Measurements from ENCODE around the gene EIF2AK2. TPM values are rescaled to one million over a fixed set of nuclear protein-coding genes. Genes with fewer than 3 reads are reported as not detected.

EIF2AK2 gene
- total RNA-seq, 2 donors from 2014 or later, result 30.1 to 42.9 TPM

- peak overlapping the region; percentile 96 for H3K27ac Mint-ChIP-seq
- peaks cover 14 to 19% of the 10 kb centered on the region in 2 donors for H3K36me3 Mint-ChIP-seq (ENCODE audit: insufficient read depth in 2 of 2)
- ATAC-seq (replicated peaks in 1 of 2), result no peak
- peaks cover 34% of the 10 kb centered on the region for H3K4me1 Mint-ChIP-seq (ENCODE audit: low read depth)
- peaks cover 0 to 2% of the 10 kb centered on the region in 2 donors for H3K9me3 Mint-ChIP-seq
- H3K4me3 Mint-ChIP-seq, result peak overlapping the region; percentile 7 to 97
- H3K27me3 Mint-ChIP-seq (ENCODE audit: low read depth), result no peaks in the 10 kb centered on the region
- no peak for DNase-seq
These were observed 2.0 kb downstream of the EIF2AK2 start for GRCh38 chr2:37154785-37155184.

GRCh38 chr2:37153224-37153623 lies 3.6 kb downstream of the EIF2AK2 start:
- Mint-ChIP-seq H3K4me1 (ENCODE audit: low read depth) (peaks cover 36% of the 10 kb centered on the region), H3K27me3 (ENCODE audit: low read depth) (no peaks in the 10 kb centered on the region), H3K36me3 (ENCODE audit: insufficient read depth in 2 of 2) (peaks cover 17 to 23% of the 10 kb centered on the region in 2 donors), H3K9me3 (peaks cover 0 to 2% of the 10 kb centered on the region in 2 donors), H3K27ac (peak overlapping the region; percentile 31), H3K4me3 (no peak overlapping the region)
- DNase-seq (no peak), ATAC-seq (replicated peaks in 1 of 2) (no peak)

GRCh38 chr2:37149626-37150322 lies 7.0 kb downstream of the EIF2AK2 start:
- Mint-ChIP-seq H3K27me3 (ENCODE audit: low read depth) (no peaks in the 10 kb centered on the region), H3K4me1 (ENCODE audit: low read depth) (peaks cover 12% of the 10 kb centered on the region), H3K9me3 (no peaks in the 10 kb centered on the region), H3K27ac (peak overlapping the region; percentile 62), H3K4me3 (peak overlapping the region; percentile 24 to 82), H3K36me3 (ENCODE audit: insufficient read depth in 2 of 2) (peaks cover 12 to 19% of the 10 kb centered on the region in 2 donors)
- DNase-seq, result no peak
- peak; percentile 29 to 91 for ATAC-seq (replicated peaks in 1 of 2)

GRCh38 chr2:37148325-37148724 lies 8.5 kb downstream of the EIF2AK2 start:
- no peaks in the 10 kb centered on the region for H3K9me3 Mint-ChIP-seq
- H3K27me3 Mint-ChIP-seq (ENCODE audit: low read depth), result no peaks in the 10 kb centered on the region
- H3K4me3 Mint-ChIP-seq, result no peak overlapping the region
- no peak overlapping the region for H3K27ac Mint-ChIP-seq
- ATAC-seq (replicated peaks in 1 of 2), result no peak
- no peak for DNase-seq
- H3K36me3 Mint-ChIP-seq (ENCODE audit: insufficient read depth in 2 of 2), result peaks cover 10 to 12% of the 10 kb centered on the region in 2 donors
- peaks cover 10% of the 10 kb centered on the region for H3K4me1 Mint-ChIP-seq (ENCODE audit: low read depth)

- H3K27me3 Mint-ChIP-seq (ENCODE audit: low read depth), result no peaks in the 10 kb centered on the region
- DNase-seq, result no peak
- ATAC-seq (replicated peaks in 1 of 2), result no peak
- no peaks in the 10 kb centered on the region for H3K9me3 Mint-ChIP-seq
- H3K36me3 Mint-ChIP-seq (ENCODE audit: insufficient read depth in 2 of 2), result peaks cover 6 to 10% of the 10 kb centered on the region in 2 donors
- H3K4me1 Mint-ChIP-seq (ENCODE audit: low read depth), result peaks cover 6% of the 10 kb centered on the region
- no peak overlapping the region for H3K27ac Mint-ChIP-seq
- H3K4me3 Mint-ChIP-seq, result no peak overlapping the region
These were observed 10.7 kb downstream of the EIF2AK2 start for GRCh38 chr2:37146062-37146461.

- Mint-ChIP-seq H3K9me3 (no peaks in the 10 kb centered on the region), H3K36me3 (ENCODE audit: insufficient read depth in 2 of 2) (peaks cover 6 to 13% of the 10 kb centered on the region in 2 donors), H3K27me3 (ENCODE audit: low read depth) (no peaks in the 10 kb centered on the region), H3K4me1 (ENCODE audit: low read depth) (no peaks in the 10 kb centered on the region), H3K27ac (no peak overlapping the region), H3K4me3 (no peak overlapping the region)
- ATAC-seq (replicated peaks in 1 of 2), result no peak
- no peak for DNase-seq
These were observed 12.8 kb downstream of the EIF2AK2 start for GRCh38 chr2:37143974-37144373.

- no peak for ATAC-seq (replicated peaks in 1 of 2)
- peaks cover 5 to 7% of the 10 kb centered on the region in 2 donors for H3K36me3 Mint-ChIP-seq (ENCODE audit: insufficient read depth in 2 of 2)
- no peak for DNase-seq
- no peaks in the 10 kb centered on the region for H3K4me1 Mint-ChIP-seq (ENCODE audit: low read depth)
- no peak overlapping the region for H3K27ac Mint-ChIP-seq
- H3K27me3 Mint-ChIP-seq (ENCODE audit: low read depth), result no peaks in the 10 kb centered on the region
- H3K9me3 Mint-ChIP-seq, result no peaks in the 10 kb centered on the region
- H3K4me3 Mint-ChIP-seq, result no peak overlapping the region
These were observed 14.2 kb downstream of the EIF2AK2 start for GRCh38 chr2:37142546-37142945.

- H3K27me3 Mint-ChIP-seq (ENCODE audit: low read depth), result no peaks in the 10 kb centered on the region
- peaks cover 0 to 3% of the 10 kb centered on the region in 2 donors for H3K9me3 Mint-ChIP-seq
- H3K4me3 Mint-ChIP-seq, result no peak overlapping the region
- H3K27ac Mint-ChIP-seq, result no peak overlapping the region
- no peaks in the 10 kb centered on the region for H3K4me1 Mint-ChIP-seq (ENCODE audit: low read depth)
- ATAC-seq (replicated peaks in 1 of 2) (no peak), DNase-seq (no peak)
- peaks cover 20 to 38% of the 10 kb centered on the region in 2 donors for H3K36me3 Mint-ChIP-seq (ENCODE audit: insufficient read depth in 2 of 2)
These were observed 23.9 kb downstream of the EIF2AK2 start for GRCh38 chr2:37132914-37133313.

GRCh38 chr2:37125416-37125815 lies 31.4 kb downstream of the EIF2AK2 start:
- H3K27me3 Mint-ChIP-seq (ENCODE audit: low read depth), result no peaks in the 10 kb centered on the region
- DNase-seq, result no peak
- H3K27ac Mint-ChIP-seq, result peak overlapping the region; percentile 27
- peaks cover 0 to 3% of the 10 kb centered on the region in 2 donors for H3K9me3 Mint-ChIP-seq
- H3K36me3 Mint-ChIP-seq (ENCODE audit: insufficient read depth in 2 of 2), result peaks cover 9 to 18% of the 10 kb centered on the region in 2 donors
- no peak for ATAC-seq (replicated peaks in 1 of 2)
- H3K4me1 Mint-ChIP-seq (ENCODE audit: low read depth), result no peaks in the 10 kb centered on the region
- no peak overlapping the region for H3K4me3 Mint-ChIP-seq

- Mint-ChIP-seq H3K36me3 (ENCODE audit: insufficient read depth in 2 of 2) (peaks cover 0 to 4% of the 10 kb centered on the region in 2 donors), H3K27me3 (ENCODE audit: low read depth) (no peaks in the 10 kb centered on the region), H3K9me3 (no peaks in the 10 kb centered on the region), H3K27ac (no peak overlapping the region), H3K4me1 (ENCODE audit: low read depth) (no peaks in the 10 kb centered on the region), H3K4me3 (no peak overlapping the region)
- DNase-seq (no peak), ATAC-seq (replicated peaks in 1 of 2) (no peak)
These were observed 37.6 kb downstream of the EIF2AK2 start for GRCh38 chr2:37119157-37119556.

GRCh38 chr2:37117566-37117965 lies 39.2 kb downstream of the EIF2AK2 start:
- no peaks in the 10 kb centered on the region for H3K4me1 Mint-ChIP-seq (ENCODE audit: low read depth)
- no peak overlapping the region for H3K4me3 Mint-ChIP-seq
- H3K27me3 Mint-ChIP-seq (ENCODE audit: low read depth), result no peaks in the 10 kb centered on the region
- no peak overlapping the region for H3K27ac Mint-ChIP-seq
- H3K9me3 Mint-ChIP-seq, result no peaks in the 10 kb centered on the region
- no peak for ATAC-seq (replicated peaks in 1 of 2)
- H3K36me3 Mint-ChIP-seq (ENCODE audit: insufficient read depth in 2 of 2), result peaks cover 3 to 4% of the 10 kb centered on the region in 2 donors
- DNase-seq, result no peak

GRCh38 chr2:37111958-37112357 lies 44.8 kb downstream of the EIF2AK2 start:
- H3K36me3 Mint-ChIP-seq (ENCODE audit: insufficient read depth in 2 of 2), result peaks cover 7 to 12% of the 10 kb centered on the region in 2 donors
- H3K4me3 Mint-ChIP-seq, result no peak overlapping the region
- no peak for ATAC-seq (replicated peaks in 1 of 2)
- no peaks in the 10 kb centered on the region for H3K27me3 Mint-ChIP-seq (ENCODE audit: low read depth)
- no peaks in the 10 kb centered on the region for H3K4me1 Mint-ChIP-seq (ENCODE audit: low read depth)
- no peaks in the 10 kb centered on the region for H3K9me3 Mint-ChIP-seq
- DNase-seq, result no peak
- H3K27ac Mint-ChIP-seq, result no peak overlapping the region

- ATAC-seq (replicated peaks in 1 of 2), result no peak
- H3K27ac Mint-ChIP-seq, result peak overlapping the region; percentile 5
- no peaks in the 10 kb centered on the region for H3K4me1 Mint-ChIP-seq (ENCODE audit: low read depth)
- no peaks in the 10 kb centered on the region for H3K27me3 Mint-ChIP-seq (ENCODE audit: low read depth)
- no peaks in the 10 kb centered on the region for H3K9me3 Mint-ChIP-seq
- no peak for DNase-seq
- no peak overlapping the region for H3K4me3 Mint-ChIP-seq
- H3K36me3 Mint-ChIP-seq (ENCODE audit: insufficient read depth in 2 of 2), result peaks cover 7 to 12% of the 10 kb centered on the region in 2 donors
These were observed 46.2 kb downstream of the EIF2AK2 start for GRCh38 chr2:37110306-37111212.

Data from activated T-cell treated with anti-CD3 and anti-CD28 coated beads, Interleukin-2, amount 50 U/mL, for 72 hours (primary cell).